Pancreas (tissue), 10 donors: ENCODE results near the gene DTWD1. TPM values are rescaled to one million over a fixed set of nuclear protein-coding genes. Genes with fewer than 3 reads are reported as not detected.

Source experiments
- ATAC-seq, 4 donors: fragments of 200-7000 bp; cut with Tn5 transposase; one replicate each; pipeline versions ENCODE4 v1.8.0 to v1.9.1; 2020; ENCODE audit warnings: mild to moderate bottlenecking in 4 of 4, moderate library complexity in 4 of 4
- DNase-seq, 6 donors: peaks; one replicate each; pipeline ENCODE4 v3.0.0-alpha.2; 2020
- FAIRE-seq: peaks from 2 replicates; lab custom pipeline; 2012; peaks lifted over from hg19 to GRCh38; lab: Jason Lieb, UNC
- H3K27ac ChIP-seq, 4 donors: fragments of 200-600 bp; sonication (generic); 1 replicate in 3 of 4; 2 replicates in 1 of 4; pipeline versions ENCODE4 v1.5.0 to v1.8.0; 2020
- H3K27me3 ChIP-seq, 4 donors: fragments of 200-600 bp; one replicate each; pipeline ENCODE4 v1.8.0; 2021
- H3K36me3 ChIP-seq, 3 donors: fragments of 200-600 bp; sonication (generic) in 1 of 3; one replicate each; pipeline versions ENCODE4 v1.5.0 to v1.8.0; 2020 to 2021
- H3K4me1 ChIP-seq, 3 donors: fragments of 200-600 bp; one replicate each; pipeline ENCODE4 v1.8.0; 2021
- H3K4me3 ChIP-seq, 4 donors: fragments of 200-600 bp; sonication (generic) in 2 of 4; one replicate each; pipeline versions ENCODE4 v1.5.0 to v1.8.0; 2020 to 2021
- H3K9me3 ChIP-seq, 4 donors: fragments of 200-600 bp; one replicate each; pipeline ENCODE4 v1.8.0; 2021
- WGBS, 2 donors: extraction: QIAGEN DNeasy Blood & Tissue Kit; methylation state at CpG; one replicate each; pipeline ENCODE4 v1.1.7; 2013; 5-methylcytosine and 5-hydroxymethylcytosine counted together
- intact Hi-C, 3 donors: fragments of 100-400 bp; cut with DNase I; formaldehyde crosslinking; loops; one replicate each; pipeline versions ENCODE4 v1.11.1 to v1.14.2; 2022
- polyA plus RNA-seq, 2 donors: library from polyadenylated mRNA; stranded (reverse); fragments of 200-250 nt; gene quantifications; one replicate each; pipeline ENCODE4 v1.2.3, GENCODE V29; 2013
- total RNA-seq, 6 donors: library from RNA; stranded (reverse); fragmentation: NEBNext Ultra II Directional in 4 of 6; extraction: Animal tissue kit (Norgen Biotek cat#: 25700) in 4 of 6; gene quantifications; one replicate each; pipeline versions ENCODE4 v1.2.1 to v1.2.4, GENCODE V29; 2021 to 2023
- TF ChIP-seq, protein P1 (sequence below), 4 donors: fragments of 200-600 bp; sonication (generic) in 3 of 4; IDR thresholded peaks; one replicate each; pipeline versions ENCODE4 v1.5.0 to v1.8.0; 2021; ENCODE audit warnings: antibody characterized with exemption in 4 of 4
- donor health status: healthy with polysubstance abuse.
- donor health status: DM: no; HTN: no; CAD: no; lungs with moderate emphysema.
- donor health status: DM: no; HTN: no; CAD: no.
- donor health status: control.
- donor health status: control.
- donor health status: Bipolar disorder and iron deficiency.
- donor health status: DM: yes; HTN: yes; CAD: no.
- donor health status: DM: no; HTN: no; CAD: no.
- donor health status: DM: no; HTN: no; CAD: no.
- donor health status: DM: yes; HTN: yes; CAD: no.

Gene DTWD1
- total and polyA plus RNA-seq, 8 donors = 18.4 to 31.6 (median 23.0) TPM

DNA sequence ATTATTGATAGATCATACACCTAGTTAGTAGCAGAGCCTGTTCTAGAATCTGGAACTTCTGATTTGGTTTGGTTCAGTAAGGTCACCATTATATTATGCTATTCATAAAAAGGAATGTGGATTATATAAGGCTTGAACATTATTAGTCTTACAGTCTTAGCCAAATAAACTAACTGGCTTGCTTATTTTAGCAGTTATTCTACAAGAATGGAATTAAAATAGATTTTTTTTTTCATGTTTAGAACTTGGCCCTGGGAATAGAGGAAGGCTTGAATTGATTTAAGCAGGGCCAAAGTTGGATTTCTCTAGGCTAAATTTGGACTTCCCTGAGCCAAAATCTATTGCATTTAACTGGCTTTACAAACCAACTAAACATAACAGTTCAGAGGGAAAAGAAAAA is 24.4 kb downstream of the DTWD1 start:
- no peak overlapping the region for H3K27ac ChIP-seq
- no peak overlapping the region for H3K4me3 ChIP-seq
- TF ChIP-seq, protein P1, sequence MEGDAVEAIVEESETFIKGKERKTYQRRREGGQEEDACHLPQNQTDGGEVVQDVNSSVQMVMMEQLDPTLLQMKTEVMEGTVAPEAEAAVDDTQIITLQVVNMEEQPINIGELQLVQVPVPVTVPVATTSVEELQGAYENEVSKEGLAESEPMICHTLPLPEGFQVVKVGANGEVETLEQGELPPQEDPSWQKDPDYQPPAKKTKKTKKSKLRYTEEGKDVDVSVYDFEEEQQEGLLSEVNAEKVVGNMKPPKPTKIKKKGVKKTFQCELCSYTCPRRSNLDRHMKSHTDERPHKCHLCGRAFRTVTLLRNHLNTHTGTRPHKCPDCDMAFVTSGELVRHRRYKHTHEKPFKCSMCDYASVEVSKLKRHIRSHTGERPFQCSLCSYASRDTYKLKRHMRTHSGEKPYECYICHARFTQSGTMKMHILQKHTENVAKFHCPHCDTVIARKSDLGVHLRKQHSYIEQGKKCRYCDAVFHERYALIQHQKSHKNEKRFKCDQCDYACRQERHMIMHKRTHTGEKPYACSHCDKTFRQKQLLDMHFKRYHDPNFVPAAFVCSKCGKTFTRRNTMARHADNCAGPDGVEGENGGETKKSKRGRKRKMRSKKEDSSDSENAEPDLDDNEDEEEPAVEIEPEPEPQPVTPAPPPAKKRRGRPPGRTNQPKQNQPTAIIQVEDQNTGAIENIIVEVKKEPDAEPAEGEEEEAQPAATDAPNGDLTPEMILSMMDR (IDR thresholded peaks at IDR 0.05) = no peak
- DNase-seq (no peak), FAIRE-seq (no peak), ATAC-seq (no peak)
- intact Hi-C loops = no loop called here
- no peaks in the 10 kb centered on the region for H3K9me3 ChIP-seq
- H3K27me3 ChIP-seq = no peaks in the 10 kb centered on the region
- no peaks in the 10 kb centered on the region for H3K4me1 ChIP-seq
- no peaks in the 10 kb centered on the region for H3K36me3 ChIP-seq

DNA sequence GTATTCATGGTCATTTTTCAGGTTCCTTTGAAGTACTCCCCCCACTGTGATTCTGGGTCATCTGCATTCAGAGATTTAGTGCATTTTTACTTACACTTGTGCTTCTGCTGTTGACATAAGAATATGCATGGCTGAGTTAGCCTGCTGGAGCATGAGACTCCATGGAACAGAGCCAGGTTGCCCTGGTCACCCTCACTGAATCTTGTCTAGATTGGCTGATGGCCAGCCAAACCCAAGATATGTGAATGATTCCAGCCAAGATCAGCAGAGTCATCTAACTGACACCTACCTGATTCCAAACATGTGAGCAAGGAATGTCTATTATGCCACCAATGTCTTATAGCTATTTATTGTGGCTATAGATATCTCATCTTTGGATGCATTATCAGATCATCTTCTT is 25.1 kb downstream of the DTWD1 start:
- peak in 2 of 4 donors; percentile 52 to 60 for ATAC-seq
- no peak for FAIRE-seq
- Histone ChIP-seq H3K27me3 (no peaks in the 10 kb centered on the region), H3K4me3 (no peak overlapping the region), H3K27ac (no peak overlapping the region), H3K4me1 (no peaks in the 10 kb centered on the region), H3K9me3 (no peaks in the 10 kb centered on the region), H3K36me3 (no peaks in the 10 kb centered on the region)
- peak in 3 of 6 donors; percentile 10 to 33 (median 25) for DNase-seq
- TF ChIP-seq, protein P1 (IDR thresholded peaks at IDR 0.05) = no peak
- intact Hi-C loops = no loop called here

DNA sequence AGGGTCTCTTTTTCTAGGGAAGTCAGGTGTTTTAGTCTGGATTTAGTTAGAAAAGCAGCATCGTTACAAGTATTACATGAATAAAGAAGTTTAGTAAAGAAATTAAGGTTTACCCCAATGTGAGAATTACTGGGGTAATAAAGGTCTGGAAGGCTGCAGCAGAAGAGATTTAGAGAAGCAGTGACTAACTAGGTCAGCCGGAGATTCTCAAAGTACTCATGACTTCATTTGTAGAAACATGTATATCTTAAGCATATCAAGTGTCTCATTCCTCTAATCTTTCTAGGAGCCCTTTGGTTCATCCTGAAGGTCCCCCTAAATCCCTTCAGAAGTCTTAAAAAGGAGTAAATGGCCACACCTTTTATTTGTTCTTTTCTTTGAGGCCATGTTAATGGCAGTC is 26.0 kb downstream of the DTWD1 start:
- no peak for ATAC-seq
- H3K4me3 ChIP-seq = no peak overlapping the region
- H3K4me1 ChIP-seq = no peaks in the 10 kb centered on the region
- H3K36me3 ChIP-seq = no peaks in the 10 kb centered on the region
- no peak for FAIRE-seq
- intact Hi-C loops = no loop called here
- no peak for DNase-seq
- TF ChIP-seq, protein P1 (IDR thresholded peaks at IDR 0.05) = no peak
- no peaks in the 10 kb centered on the region for H3K9me3 ChIP-seq
- no peaks in the 10 kb centered on the region for H3K27me3 ChIP-seq
- WGBS, 2 donors = 95% methylated on average over 2 of the region's 2 CpGs
- H3K27ac ChIP-seq = no peak overlapping the region

DNA sequence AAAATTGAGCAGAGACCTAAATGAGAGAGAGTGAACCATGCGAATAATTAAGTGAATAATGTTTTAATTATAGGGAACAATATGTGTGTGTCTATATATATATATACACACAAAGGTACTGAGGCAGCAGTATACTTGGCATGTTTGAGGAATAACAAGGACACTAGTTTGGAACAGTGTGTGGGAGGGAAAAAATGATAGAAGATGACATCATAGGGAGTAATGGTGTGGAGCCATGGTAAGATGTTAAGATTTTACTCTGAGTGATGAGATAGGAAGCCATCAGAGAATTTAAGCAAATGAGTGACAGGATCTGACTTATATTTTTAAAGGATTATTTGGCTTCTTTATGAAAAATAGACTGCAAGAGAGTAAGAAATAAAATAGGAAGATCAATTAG is 29.1 kb downstream of the DTWD1 start:
- H3K27me3 ChIP-seq = no peaks in the 10 kb centered on the region
- H3K36me3 ChIP-seq = no peaks in the 10 kb centered on the region
- TF ChIP-seq, protein P1 (IDR thresholded peaks at IDR 0.05) = no peak
- intact Hi-C loops = no loop called here
- ATAC-seq = no peak
- H3K27ac ChIP-seq = no peak overlapping the region
- H3K9me3 ChIP-seq = no peaks in the 10 kb centered on the region
- no peaks in the 10 kb centered on the region for H3K4me1 ChIP-seq
- DNase-seq = no peak
- WGBS, 2 donors = 89 to 97% methylated on average over 1 of the region's 1 CpG
- H3K4me3 ChIP-seq = no peak overlapping the region
- FAIRE-seq = no peak

DNA sequence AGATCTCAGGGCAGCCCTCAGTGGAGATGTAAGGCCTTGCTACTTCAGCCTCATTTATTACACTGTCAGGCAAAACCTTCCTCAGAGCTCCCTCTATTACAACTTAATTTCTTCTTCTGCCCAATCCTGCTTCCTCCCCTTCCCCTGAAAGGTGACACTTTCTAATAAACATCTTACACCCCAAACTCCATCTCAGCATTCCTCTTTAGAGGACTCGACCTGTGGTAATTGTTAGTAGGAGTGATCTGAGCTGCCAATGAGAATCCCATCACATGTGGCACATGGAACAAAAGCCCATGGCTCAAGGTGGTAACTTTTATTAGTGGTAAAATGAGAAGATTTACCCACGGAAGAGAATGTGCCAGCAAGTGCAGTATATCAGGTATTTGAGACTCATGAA is 29.8 kb downstream of the DTWD1 start:
- no peaks in the 10 kb centered on the region for H3K27me3 ChIP-seq
- 58 to 66% methylated on average over 2 of the region's 2 CpGs for WGBS, 2 donors
- ATAC-seq (no peak), DNase-seq (no peak), FAIRE-seq (no peak)
- no peak overlapping the region for H3K4me3 ChIP-seq
- no peaks in the 10 kb centered on the region for H3K9me3 ChIP-seq
- H3K4me1 ChIP-seq = no peaks in the 10 kb centered on the region
- no peaks in the 10 kb centered on the region for H3K36me3 ChIP-seq
- TF ChIP-seq, protein P1 (IDR thresholded peaks at IDR 0.05) = no peak
- intact Hi-C loops = no loop called here
- no peak overlapping the region for H3K27ac ChIP-seq
